Spleen (tissue), 7 donors: Measurements from ENCODE around the gene SLC28A1.

Experiments
- CTCF ChIP-seq, 11 experiments: fragments of 200-600 bp in 7 of 11; fragments of 450-650 bp in 4 of 11; sonication (generic) in 4 of 11; IDR thresholded peaks in 8 of 11; conservative IDR thresholded peaks in 3 of 11; 1 replicate in 7 of 11; 2 replicates in 4 of 11; pipeline versions ENCODE4 v1.4.0 to v1.8.0; 2016 to 2021; ENCODE audit warnings: antibody characterized with exemption in 11 of 11, inconsistent platforms in 4 of 11, mild to moderate bottlenecking in 1 of 11
- POLR2A ChIP-seq, 3 donors: fragments of 450-650 bp; IDR thresholded peaks; one replicate each; pipeline ENCODE4 v1.5.1; 2017; ENCODE audit warnings: antibody characterized with exemption in 3 of 3, mild to moderate bottlenecking in 1 of 3
- POLR2AphosphoS5 ChIP-seq, 3 donors: sonication (generic); formaldehyde crosslinking; IDR thresholded peaks; one replicate each; pipeline ENCODE4 v1.5.1; 2017; ENCODE audit warnings: antibody characterized with exemption in 3 of 3
- donor health status: DM: no; HTN: no; CAD: no; lungs with moderate emphysema.
- donor health status: DM: no; HTN: no; CAD: no.
- donor health status: DM: no; HTN: no; CAD: no.

- no peak for TF ChIP-seq POLR2A (IDR thresholded peaks at IDR 0.05)
- no peak for TF ChIP-seq CTCF (IDR thresholded peaks at IDR 0.05 in 8 of 11, conservative IDR thresholded peaks at IDR 0.05 in 3 of 11)
- no peak for TF ChIP-seq POLR2AphosphoS5 (IDR thresholded peaks at IDR 0.05)
Measured at GRCh38 chr15:84988909-84989644, 104.6 kb downstream of the SLC28A1 start.
